ENCODE data around the gene DGKI. TPM values are rescaled to one million over a fixed set of nuclear protein-coding genes. Genes with fewer than 3 reads are reported as not detected.

The DGKI gene
- total RNA-seq, 1 experiment from 2014 or later = 0.55 TPM

GRCh38 chr7:137850972-137851945, 4.5 kb upstream of the DGKI start:
- WGBS (ENCODE audit: extremely low coverage, insufficient read length, low lambda C conversion rate) = no CpG with 5 or more reads among the region's 6 CpGs
- H3K79me2 ChIP-seq (ENCODE audit: insufficient read depth, low read length) = no peaks in the 10 kb centered on the region
- no peak overlapping the region for H3K27ac ChIP-seq (ENCODE audit: insufficient read length, low read depth, low read length)

More at GRCh38 chr7:137850972-137851945, 4.5 kb upstream of the DGKI start:
- Histone ChIP-seq H3K79me1 (ENCODE audit: insufficient read depth, low read depth, low read length, poor library complexity, severe bottlenecking) (no peaks in the 10 kb centered on the region), H4K5ac (ENCODE audit: insufficient read length, low read depth, low read length) (no peak overlapping the region), H3K4me1 (ENCODE audit: insufficient read depth, low read length) (0 out of 2 replicates have a peak, but pooled peaks cover 3% of the 10 kb centered on the region), H2AK5ac (ENCODE audit: insufficient read length, low read length) (no peak overlapping the region), H3K18ac (ENCODE audit: insufficient read length, low read depth, low read length) (no peak overlapping the region), H2BK15ac (ENCODE audit: low read depth, low read length) (no peak overlapping the region), H2BK12ac (ENCODE audit: insufficient read length, low read depth, low read length) (no peak overlapping the region), H4K8ac (replicated peaks; ENCODE audit: insufficient read length, low read depth, low read length) (no peak overlapping the region), H2BK20ac (ENCODE audit: low read depth, low read length, poor library complexity, severe bottlenecking) (no peak overlapping the region), H4K20me1 (ENCODE audit: control insufficient read depth, insufficient read depth, insufficient read length) (no peaks in the 10 kb centered on the region), H2BK120ac (ENCODE audit: low read depth, low read length, poor library complexity, severe bottlenecking) (no peak overlapping the region), H3K56ac (ENCODE audit: insufficient read length, low read depth, low read length) (no peak overlapping the region), H3K23ac (ENCODE audit: insufficient read length, low read depth, low read length) (no peak overlapping the region), H2AFZ (ENCODE audit: low read length) (no peak overlapping the region), H4K91ac (ENCODE audit: insufficient read length, low read depth, low read length) (no peak overlapping the region), H2BK5ac (ENCODE audit: insufficient read length, low read length) (no peak overlapping the region), H3K23me2 (ENCODE audit: insufficient read length, low read depth, low read length, poor library complexity, severe bottlenecking) (peaks cover 10% of the 10 kb centered on the region), H3K9me3 (ENCODE audit: control insufficient read depth, low read depth, low read length) (no peaks in the 10 kb centered on the region), H3K27me3 (ENCODE audit: insufficient read depth, low read length) (peaks cover 17% of the 10 kb centered on the region), H3K4me2 (ENCODE audit: insufficient read depth, insufficient read length, low read length) (no peak overlapping the region), H3K14ac (ENCODE audit: insufficient read depth, low read length) (no peak overlapping the region), H3K4ac (ENCODE audit: low read depth, low read length) (no peak overlapping the region), H3K9ac (ENCODE audit: extremely low read depth, insufficient read length, low read length) (no peak overlapping the region), H3T11ph (ENCODE audit: low read length) (no peak overlapping the region)
- TF ChIP-seq, protein P1, sequence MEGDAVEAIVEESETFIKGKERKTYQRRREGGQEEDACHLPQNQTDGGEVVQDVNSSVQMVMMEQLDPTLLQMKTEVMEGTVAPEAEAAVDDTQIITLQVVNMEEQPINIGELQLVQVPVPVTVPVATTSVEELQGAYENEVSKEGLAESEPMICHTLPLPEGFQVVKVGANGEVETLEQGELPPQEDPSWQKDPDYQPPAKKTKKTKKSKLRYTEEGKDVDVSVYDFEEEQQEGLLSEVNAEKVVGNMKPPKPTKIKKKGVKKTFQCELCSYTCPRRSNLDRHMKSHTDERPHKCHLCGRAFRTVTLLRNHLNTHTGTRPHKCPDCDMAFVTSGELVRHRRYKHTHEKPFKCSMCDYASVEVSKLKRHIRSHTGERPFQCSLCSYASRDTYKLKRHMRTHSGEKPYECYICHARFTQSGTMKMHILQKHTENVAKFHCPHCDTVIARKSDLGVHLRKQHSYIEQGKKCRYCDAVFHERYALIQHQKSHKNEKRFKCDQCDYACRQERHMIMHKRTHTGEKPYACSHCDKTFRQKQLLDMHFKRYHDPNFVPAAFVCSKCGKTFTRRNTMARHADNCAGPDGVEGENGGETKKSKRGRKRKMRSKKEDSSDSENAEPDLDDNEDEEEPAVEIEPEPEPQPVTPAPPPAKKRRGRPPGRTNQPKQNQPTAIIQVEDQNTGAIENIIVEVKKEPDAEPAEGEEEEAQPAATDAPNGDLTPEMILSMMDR (conservative IDR thresholded peaks at IDR 0.05) = no peak
- DNase-seq = no peak
- no peak overlapping the region for H3K4me3 Mint-ChIP-seq
- H3K27ac Mint-ChIP-seq = no peak overlapping the region
- H3K9me3 Mint-ChIP-seq = no peaks in the 10 kb centered on the region
- no peaks in the 10 kb centered on the region; a peak in 1 of 7 replicates for H3K36me3 Mint-ChIP-seq (ENCODE audit: insufficient read depth in 1 of 3, low read depth in 3 of 3)
- peaks cover 4 to 6% of the 10 kb centered on the region in 2 experiments; a peak in 2 of 4 replicates for H3K4me1 Mint-ChIP-seq
- peaks cover 37% of the 10 kb centered on the region for H3K27me3 Mint-ChIP-seq (ENCODE audit: low read depth)
